Measurements from ENCODE around the gene TGFBRAP1. TPM values are rescaled to one million over a fixed set of nuclear protein-coding genes. Genes with fewer than 3 reads are reported as not detected.

The TGFBRAP1 gene
- total and polyA plus RNA-seq, 9 of the 15 experiments (the other 6 are each of a cell fraction or from before 2014, with no cell fraction given) = 3.7 to 18.0 (median 11.0) TPM

DNA sequence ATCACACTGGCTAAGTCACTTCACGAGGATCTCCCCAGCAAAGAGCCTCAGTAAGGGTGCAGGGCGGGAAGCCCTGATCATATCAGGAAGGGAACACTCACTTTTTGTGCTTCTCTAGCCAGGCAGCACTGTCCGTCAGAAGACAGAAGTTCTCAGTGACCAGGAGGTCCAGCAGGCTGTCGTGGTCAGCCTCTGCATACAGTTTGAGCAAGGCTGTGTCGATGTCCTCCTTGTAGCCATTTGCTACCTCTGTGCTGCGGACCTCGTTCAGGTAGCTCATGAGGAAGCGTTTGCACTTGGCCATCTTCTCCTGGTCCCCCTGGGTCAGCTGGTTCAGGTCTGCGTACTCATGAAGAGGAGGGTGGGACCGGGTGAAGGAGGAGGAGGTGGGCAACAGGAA, 49.3 kb downstream of the TGFBRAP1 start:
- intact Hi-C loops (cut with micrococcal nuclease) = no loop called here

More for the DNA sequence above, 49.3 kb downstream of the TGFBRAP1 start:
- Histone ChIP-seq H3K4me3 (no peak overlapping the region), H2AFZ (ENCODE audit: low read depth, low read length) (no peak overlapping the region), H3K27ac (ENCODE audit: extremely low read depth, low read depth, low read length) (no peak overlapping the region), H3K27me3 (ENCODE audit: control insufficient read depth in 2 of 2, insufficient read depth in 2 of 2, low read length in 2 of 2) (no peaks in the 10 kb centered on the region), H3K4me2 (ENCODE audit: insufficient read depth, low read length) (no peak overlapping the region), H3K36me3 (ENCODE audit: control insufficient read depth, insufficient read depth, low read length) (peaks cover 89% of the 10 kb centered on the region; the same call in 2 of the 3 replicates), H3K79me2 (ENCODE audit: control insufficient read depth, insufficient read depth, low read length) (no peaks in the 10 kb centered on the region), H3K9me3 (replicated peaks; ENCODE audit: control insufficient read depth, insufficient read depth, low read depth, low read length) (no peaks in the 10 kb centered on the region), H3K9ac (ENCODE audit: insufficient read depth in 1 of 2, low read depth in 2 of 2, low read length in 2 of 2) (no peak overlapping the region), H3K4me1 (replicated peaks in 1 of 2; ENCODE audit: control insufficient read depth in 2 of 2, insufficient read depth in 2 of 2, low read length in 2 of 2) (no peaks in the 10 kb centered on the region), H3K9me1 (ENCODE audit: control insufficient read depth, insufficient read depth, low read length) (no peaks in the 10 kb centered on the region), H4K20me1 (replicated peaks; ENCODE audit: control insufficient read depth, insufficient read depth, low read length) (no peaks in the 10 kb centered on the region)
- DNase-seq (ENCODE audit: extremely low read depth in 1 of 4, low spot score in 3 of 4) (no peak), FAIRE-seq (no peak), ATAC-seq (no peak)
- 90% methylated on average over 10 of the region's 10 CpGs for WGBS (ENCODE audit: insufficient coverage, low coverage, missing lambda C conversion rate)
- no TSS peak for BruUV-seq (replicated peaks)
- TF ChIP-seq ZNF253 (CRISPR knock-in tag; conservative IDR thresholded peaks at IDR 0.05) (no peak), MCM7 (IDR thresholded peaks at IDR 0.05) (no peak), NFE2 (IDR thresholded peaks at IDR 0.05; ENCODE audit: low read depth) (no peak), ZNF764 (CRISPR knock-in tag; IDR thresholded peaks at IDR 0.05; ENCODE audit: low read depth) (no peak), TBP (optimal IDR thresholded peaks at IDR 0.05; ENCODE audit: low read depth, low read length) (no peak), SAP30 (IDR thresholded peaks at IDR 0.05; ENCODE audit: borderline replicate concordance, insufficient read depth, low read depth, low read length, poor library complexity, severe bottlenecking) (no peak), ZBTB33 (CRISPR knock-in tag; IDR thresholded peaks at IDR 0.05) (no peak), SRSF3 (IDR thresholded peaks at IDR 0.05; ENCODE audit: insufficient read depth, low read length) (no peak), HMG20A (CRISPR knock-in tag; conservative IDR thresholded peaks at IDR 0.05) (no peak), ZNF140 (CRISPR knock-in tag; IDR thresholded peaks at IDR 0.05) (no peak), BCL6 (CRISPR knock-in tag; IDR thresholded peaks at IDR 0.05) (no peak), NFXL1 (CRISPR knock-in tag; IDR thresholded peaks at IDR 0.05) (no peak), ARHGAP35 (IDR thresholded peaks at IDR 0.05; ENCODE audit: partially characterized antibody) (no peak), RBM25 (IDR thresholded peaks at IDR 0.05; ENCODE audit: low read depth, low read length, severe bottlenecking) (no peak), HNRNPL (IDR thresholded peaks at IDR 0.05; ENCODE audit: low read depth, low read length) (no peak), NCOA4 (IDR thresholded peaks at IDR 0.05; ENCODE audit: partially characterized antibody) (no peak), SRSF1 (IDR thresholded peaks at IDR 0.05; ENCODE audit: low read depth, low read length) (no peak), POLR2H (tag; IDR thresholded peaks at IDR 0.05; ENCODE audit: low read depth) (no peak)
- ChIA-PET POLR2A (no interaction called here), CTCF (ENCODE audit: low intra/inter-chr PET ratio) (no interaction called here)
- in situ Hi-C loops (cut with MboI) = no loop called here
